ENCODE measurements around the gene ARHGEF7. TPM values are rescaled to one million over a fixed set of nuclear protein-coding genes. Genes with fewer than 3 reads are reported as not detected.

Gene ARHGEF7
- polyA plus RNA-seq, 3 donors, result 61.6 to 76.2 (median 75.3) TPM

DNA sequence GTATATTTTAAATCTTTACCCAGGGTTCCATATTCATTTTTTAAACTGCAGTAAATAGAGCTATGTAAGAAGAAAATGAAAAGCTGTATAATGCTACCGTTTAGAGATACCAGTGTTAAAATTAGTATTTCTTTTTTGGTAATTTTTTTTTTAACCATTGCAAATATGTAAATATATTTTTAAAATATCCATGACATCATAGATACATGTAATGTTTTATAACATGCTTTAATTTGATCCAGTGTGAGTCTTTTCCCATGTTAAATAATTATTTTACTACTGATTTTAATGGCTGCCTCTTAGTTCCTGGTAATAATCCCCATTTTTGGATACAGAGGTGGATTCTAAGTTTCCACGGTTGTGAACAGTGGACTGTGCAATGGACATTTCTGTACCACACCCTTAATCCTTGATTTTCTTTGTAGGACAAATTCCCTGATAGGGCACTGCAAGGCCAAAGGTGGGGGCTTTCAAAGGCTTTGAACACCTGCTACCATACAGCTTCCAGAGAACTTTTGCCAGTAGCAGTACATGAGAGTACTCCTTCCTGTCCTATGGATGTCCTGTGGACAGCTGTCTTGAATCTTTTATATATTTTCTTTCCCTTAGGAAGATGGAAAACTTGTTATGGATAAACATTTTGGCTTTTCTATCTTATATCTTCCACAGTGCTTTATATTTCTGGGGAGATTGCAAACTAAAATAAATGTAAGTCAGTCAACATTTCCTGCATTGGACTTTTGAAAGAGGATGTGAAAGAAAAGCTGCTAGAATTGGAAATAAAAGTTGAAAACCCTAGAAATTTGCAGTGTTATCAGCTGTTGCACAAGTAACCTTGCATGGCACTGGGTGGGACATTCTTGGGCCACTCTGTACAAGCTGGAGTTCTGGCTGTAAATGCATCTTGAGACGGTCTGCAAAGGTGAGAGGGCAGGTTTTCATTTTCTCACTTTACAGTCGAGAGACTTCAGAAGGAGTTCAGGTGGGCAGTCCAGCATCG, 46.8 kb downstream of the ARHGEF7 start:
- DNase-seq, result no peak

DNA sequence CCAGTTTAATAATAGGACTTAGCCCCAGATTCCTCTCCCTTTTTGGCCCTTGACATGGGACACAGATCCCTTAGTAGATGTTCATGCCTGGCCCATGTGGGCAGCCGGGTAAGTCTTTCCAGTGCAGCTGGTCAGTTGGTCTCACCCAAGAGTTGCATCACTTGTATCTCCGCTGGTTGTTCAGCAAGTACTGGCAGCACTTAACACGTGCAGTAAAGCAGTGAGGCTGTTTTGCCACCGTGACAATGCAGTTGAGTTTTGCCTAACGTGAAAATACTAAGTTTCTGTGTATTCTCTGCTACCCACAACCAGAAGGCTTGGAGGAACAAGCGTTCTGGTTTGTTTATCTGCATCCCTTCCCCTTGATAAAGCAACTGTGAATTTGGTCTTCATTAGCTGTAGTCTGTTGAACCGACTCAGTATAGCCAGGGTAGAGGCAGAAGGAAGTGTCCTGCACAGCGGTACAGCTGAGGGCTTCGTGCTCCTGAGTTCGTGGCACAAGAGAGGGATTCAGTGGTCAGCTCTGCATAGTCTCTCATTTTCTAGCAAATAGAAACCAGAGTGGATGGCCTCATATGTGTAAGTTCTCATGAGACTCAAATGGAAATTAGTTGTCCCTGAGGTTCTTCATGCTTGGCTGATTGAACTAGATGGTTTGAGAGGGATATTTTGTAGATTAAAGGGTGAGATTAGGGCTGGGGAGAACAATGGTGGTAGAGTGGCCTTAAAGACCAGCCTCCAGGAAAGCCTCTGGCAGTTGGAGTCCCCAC, 50.3 kb downstream of the ARHGEF7 start:
- no peak for DNase-seq

DNA sequence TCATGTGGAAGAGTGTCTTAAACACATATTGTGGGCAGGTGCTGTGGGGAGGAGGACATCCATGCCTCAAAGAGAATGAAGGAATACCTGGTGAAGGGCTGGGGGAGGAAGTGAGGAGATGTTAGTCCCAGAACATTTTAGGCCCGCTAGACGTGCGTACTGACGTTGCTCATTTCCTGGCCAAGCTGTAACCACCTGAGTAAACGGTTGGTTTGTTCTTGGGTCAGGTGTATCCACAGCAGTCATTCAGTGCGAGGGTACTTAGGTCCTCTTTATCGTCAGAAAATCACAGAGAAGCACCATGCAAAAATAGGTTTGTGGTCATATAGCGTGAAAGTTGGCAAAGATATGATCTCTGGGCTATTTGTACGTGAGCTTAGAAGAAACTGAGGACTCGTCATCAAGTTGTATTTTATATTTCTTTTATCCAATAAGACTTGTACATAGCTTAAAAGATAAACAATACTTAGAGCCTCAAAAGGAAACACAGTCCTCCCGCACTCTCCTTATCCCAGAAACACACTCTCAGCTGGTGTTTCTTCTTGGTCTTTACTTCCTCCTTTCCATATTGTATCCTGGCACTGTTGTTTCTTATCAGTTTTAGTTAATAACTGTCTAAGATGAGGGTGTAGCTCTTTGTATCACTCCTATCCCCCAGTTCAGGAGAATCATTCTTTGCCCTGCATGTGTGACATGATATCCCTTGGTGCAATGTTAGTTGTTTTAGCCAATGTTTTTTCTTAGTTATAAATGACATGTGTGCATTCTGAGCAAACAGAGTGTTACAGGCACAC, 52.0 kb downstream of the ARHGEF7 start:
- DNase-seq, result no peak

DNA sequence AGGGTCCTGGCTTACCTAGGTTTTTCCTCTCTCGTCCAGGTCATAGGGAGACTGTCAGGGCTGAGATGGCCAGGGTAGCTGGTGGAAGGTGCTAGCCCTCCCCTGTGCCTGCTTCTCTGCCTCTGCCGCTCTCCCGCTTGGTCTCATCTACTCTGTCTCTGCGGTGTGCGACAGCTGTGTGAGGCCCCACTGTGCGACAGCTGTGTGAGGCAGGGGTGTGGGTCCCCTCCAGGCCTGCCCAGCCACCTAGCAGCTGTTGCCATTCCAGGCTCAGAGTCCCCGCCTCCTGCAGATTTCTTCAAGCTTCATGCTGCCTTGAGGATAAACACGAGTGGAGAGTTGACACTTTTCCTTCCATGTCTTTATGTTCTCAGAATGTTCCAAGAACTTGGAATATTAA, 53.0 kb downstream of the ARHGEF7 start:
- no peak for DNase-seq

DNA sequence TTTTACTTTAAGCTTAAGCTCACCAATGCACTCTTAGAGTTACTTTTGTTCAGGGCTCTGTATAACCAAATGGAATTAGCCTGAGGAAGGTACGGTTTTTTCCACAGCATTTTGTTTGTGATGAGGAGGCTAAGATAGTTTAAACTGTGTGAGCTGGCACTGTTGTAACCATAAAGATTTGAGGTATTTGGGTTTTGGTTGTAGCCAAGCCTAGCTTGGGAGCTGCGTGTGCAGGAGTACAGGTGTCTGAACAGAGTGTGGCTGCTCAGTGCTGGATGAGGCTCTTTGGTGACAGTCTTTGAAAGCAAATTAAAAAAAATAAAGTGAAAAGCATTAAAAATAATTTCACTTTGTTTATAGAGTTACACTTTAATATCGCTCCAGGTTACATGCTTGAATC, 56.0 kb downstream of the ARHGEF7 start:
- no peak for DNase-seq

DNA sequence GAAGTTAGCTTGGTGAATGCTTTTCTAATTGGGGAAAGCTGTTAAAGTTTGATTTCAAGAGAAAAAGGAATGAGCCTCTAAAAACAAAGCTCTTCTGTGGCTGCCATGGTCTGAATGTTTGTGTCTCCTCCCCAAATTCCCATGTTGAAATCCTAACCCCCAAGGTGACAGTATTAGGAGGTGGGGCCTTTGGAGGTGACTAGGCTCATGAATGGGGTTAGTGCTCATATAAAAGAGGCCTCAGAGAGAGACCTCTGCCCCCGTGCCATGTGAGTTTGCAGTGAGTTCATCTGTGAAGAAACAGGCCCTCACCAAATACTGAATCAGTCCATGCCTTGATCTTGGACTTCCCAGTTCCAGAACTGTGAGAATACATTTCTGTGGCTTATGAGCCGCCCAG, 56.5 kb downstream of the ARHGEF7 start:
- no peak for DNase-seq

DNA sequence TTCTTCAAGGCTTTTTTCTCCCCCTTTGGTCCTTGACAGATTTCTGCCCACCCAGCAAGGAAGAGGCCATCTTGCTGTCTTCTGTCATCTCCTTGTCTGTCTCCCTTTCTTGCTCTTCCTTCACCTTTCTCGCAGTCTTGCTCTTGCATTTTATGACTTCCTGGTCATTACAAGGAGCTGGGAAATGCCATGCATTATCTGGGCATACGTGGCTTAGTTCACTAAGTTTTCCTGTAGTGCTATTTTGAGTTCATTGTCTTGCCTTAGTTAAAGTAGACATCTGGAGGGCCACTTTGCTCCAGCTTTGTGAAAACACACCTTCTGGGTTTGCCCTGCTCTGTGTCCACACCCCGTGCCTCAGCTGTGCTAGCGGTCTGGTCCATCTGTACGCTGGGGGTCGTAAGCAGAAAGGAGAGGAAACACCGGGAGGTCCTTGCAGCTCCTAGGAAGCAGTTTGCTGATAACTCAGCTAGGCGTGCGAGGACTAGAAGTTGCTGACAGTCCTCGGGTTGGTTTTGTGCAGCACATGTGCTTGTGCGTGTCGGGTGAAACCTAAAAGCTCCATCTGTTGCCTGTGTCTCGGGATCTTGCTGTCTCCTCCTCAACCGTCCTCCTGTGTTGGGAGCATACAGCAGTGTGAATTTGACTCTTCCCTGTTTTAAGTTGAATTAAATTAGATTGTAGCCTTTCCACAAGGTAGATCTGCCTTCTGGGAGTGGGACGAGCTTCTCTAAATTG, 59.4 kb downstream of the ARHGEF7 start:
- no peak for DNase-seq

DNA sequence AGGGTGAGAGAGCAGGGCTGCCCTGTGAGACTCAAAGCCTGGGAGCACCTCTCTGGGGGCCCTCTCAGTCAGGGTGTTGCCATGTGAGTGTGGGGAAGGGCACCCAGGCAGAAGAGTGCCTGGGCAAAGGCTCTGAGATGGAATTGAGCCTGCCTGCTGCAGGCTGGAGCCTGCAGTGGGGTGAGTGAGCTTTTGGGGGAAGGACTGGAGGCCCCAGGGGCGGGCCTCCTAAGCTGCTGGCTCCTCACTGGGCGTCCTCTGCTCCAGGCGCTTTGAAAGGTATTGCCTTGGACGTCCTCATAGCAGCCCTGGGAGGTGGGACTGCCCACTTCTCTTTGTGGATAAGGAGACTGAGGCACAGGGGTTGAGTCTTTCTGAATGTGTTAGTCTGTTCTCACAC, 60.3 kb downstream of the ARHGEF7 start:
- no peak for DNase-seq

DNA sequence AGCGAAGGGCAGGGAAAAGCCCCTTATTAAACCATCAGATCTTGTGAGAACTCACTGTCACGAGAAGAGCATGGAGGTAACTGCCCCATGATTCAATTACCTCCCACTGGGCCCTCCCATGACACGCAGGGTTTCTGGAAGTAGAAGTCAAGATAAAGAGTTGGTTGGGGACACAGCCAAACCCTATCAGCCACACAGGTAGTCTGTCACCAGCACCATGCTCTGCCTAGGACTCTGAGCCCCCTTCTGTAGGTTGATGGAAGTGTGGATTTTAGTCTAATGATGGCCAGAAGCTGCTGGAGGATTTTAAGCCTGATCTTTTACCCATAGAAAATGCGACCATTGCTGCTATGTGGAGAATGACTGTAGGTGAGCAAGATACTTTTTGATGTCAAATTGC, 60.8 kb downstream of the ARHGEF7 start:
- DNase-seq, result no peak

DNA sequence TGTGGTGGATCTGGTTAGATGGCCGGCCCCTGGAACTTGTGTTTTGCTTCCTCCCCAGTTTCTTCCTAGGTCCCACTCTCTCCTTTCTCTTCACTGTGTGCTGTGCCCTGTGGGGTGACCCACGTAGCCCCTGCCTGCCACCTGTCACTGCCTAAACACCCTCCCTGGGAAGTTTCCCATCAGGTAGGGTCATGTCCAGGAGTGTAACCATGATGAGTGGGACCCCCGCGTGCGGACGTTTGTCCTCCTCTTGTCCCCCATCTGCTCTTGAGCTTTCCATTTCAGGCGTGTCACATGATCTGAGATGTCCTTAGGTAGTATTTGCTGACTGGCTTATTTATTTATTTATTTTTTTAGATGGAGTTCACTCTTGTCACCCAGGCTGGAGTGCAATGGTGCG, 61.3 kb downstream of the ARHGEF7 start:
- no peak for DNase-seq

DNA sequence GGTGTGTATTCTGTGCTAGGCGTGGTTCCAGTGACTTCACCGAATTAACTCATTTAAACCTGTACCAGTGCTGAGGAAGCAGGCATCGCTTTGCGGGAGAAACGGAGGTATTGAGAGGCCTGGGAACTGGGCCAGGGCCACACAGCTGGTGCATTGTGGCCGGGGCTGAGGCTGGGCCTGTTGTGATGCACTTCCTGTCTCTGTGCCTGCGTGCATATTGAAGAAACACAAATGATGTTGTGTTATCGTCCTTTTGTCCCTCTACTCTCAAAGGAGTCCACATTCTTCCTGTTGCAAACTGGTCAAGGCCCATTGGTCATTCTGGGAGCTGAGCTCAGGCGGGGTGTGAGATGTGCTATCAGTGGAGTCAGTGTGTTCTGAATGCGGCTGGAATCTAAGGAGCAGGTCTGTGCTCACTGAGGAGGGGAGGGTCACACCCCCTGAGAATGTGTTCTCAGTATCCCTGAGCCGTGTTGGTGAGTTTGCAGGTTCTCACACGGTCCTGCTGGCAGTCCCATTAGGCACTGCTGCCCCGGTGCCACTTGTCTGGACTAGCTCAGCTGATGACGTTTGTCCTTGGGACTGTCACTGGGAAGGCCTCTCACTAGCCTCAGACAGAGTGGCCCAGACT, 62.1 kb downstream of the ARHGEF7 start:
- DNase-seq, result no peak

DNA sequence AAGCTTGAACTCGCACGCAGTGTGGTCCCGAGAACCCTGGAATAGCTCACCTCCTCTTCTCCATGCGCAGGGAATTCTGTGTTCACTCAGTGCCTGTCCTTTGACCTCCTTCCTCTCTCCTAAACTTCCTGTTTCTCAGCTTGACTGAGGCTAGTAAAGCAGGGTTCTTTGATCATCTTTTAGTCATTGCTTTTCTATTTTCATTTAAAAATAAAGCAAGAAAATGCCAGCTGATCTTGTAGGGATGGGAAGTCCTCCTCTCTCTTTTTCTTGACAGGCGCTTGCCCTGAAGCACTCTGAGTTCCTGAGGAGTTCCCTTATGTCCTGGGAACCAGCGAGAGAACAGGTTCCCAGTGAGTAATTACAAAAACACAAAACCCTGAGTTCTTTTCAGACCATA, 62.8 kb downstream of the ARHGEF7 start:
- no peak for DNase-seq

DNA sequence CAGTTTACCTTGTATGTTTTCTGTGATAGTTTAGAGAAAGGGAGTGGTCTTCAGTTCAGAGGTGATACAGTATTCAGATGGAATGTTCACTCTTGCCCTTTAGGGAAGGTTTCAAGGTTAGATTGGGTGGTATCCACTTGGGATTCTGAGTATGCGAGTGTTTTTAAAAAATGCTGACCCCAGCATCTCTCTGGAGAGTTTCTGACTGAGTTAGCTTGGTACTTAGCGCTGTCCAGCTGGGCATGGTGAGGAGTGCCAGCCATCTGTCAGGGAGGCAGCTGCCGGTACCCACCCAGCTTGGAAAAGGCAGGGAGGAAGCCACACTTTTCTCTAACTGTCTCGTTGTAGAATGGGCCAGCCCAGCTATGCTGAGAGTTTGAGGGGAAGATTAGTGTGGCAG, 63.3 kb downstream of the ARHGEF7 start:
- DNase-seq, result no peak

DNA sequence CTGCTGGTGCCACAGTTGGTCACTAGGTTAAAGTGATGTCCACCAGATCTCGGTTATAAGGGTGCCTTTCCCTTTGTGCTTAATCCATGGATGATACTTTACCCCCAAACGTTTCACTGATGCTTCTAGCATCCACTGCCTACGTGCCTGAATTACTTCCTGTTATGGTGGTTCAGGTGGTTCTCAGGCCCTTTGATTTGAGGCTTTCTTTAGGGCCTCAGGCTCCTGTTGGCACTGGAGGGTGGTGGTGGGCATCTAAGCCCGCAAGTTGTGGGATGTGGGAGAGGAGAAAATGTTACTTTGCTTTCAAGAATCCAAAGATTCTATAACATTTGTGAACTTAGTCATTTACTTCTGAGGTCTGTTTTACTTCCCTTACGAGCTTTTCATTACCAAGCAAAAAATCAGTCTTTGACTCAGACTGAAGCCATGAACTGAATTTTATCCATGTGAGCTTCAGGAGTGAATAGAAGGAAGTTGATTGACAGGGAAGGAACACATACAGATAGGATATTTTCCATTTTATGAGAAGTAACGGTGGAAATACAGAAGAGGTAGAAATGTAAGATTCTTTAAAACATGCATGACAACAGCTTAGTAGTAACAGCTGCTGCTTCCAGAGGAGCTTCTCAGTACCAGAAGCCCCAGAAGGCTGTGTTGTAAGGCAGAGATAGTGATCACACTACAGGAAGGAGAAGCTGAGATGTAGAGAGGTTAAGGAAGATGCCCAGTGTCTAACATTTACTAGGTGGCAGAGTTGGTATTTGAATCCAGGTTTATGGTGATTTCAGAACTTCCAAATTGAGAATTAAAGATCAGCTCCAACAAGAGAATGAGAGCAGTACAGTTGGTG, 65.0 kb downstream of the ARHGEF7 start:
- DNase-seq, result no peak

DNA sequence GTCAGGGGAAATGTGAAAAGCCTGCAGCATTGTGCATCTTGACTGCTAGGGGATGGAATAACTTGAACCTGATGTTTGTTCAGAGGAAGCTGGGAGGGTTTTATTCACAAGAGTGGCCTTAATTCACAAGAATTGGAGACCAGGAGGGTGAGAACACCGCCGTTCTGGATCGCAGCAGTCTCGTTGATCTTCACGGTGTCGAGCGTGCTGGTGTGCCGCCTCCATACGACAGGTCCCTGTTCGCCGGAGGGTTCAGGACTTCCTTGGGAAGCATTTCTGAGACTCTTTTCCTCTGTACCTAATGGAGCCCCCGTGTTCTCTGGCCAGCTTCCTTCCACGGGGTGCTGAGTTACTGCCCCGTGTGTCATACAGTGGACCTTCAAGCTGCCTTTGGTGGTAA, 66.9 kb downstream of the ARHGEF7 start:
- no peak for DNase-seq

DNA sequence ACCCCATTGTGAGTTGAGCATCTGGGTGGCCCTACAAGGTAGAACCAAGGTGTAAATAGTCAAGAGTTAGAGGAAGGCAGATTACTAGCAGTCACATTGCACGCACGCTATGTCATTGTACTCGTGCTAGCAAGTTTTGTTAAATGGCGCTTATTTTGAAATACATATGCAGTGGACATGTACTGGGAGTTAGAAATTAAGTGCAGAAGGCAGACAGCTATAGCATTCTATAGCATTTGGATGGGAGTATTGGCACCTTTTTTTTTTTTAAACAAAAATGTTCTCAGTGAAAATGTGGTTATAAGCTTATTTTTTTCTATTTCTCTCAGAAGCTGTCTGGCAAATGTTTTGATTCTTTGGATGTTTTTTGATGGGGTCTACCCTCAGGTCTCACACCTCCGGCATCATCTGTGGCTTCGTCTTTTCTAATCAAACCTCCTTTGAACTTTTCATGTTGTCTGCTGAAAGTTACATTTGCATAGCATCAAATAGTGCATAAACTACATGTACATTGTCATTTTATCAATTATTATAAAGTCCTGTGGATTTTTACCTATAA, 68.1 kb downstream of the ARHGEF7 start:
- no peak for DNase-seq

DNA sequence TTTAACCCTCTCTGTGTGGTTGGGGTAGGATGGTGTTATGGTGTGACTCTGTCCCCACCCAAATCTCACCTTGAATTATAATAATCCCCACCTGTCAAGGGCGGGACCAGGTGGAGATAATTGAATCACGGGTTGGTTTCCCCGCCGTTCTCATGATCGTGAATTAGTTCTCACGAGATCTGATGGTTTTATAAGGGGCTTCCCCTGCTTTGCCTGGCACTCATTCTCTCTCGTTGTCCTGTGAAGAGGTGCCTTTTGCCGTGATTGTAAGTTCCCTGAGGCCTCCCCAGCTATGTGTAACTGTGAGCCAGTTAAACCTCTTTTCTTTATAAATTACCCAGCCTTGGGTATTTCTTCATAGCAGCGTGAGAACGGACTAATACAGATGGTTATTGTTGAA, 68.8 kb downstream of the ARHGEF7 start:
- DNase-seq, result no peak

DNA sequence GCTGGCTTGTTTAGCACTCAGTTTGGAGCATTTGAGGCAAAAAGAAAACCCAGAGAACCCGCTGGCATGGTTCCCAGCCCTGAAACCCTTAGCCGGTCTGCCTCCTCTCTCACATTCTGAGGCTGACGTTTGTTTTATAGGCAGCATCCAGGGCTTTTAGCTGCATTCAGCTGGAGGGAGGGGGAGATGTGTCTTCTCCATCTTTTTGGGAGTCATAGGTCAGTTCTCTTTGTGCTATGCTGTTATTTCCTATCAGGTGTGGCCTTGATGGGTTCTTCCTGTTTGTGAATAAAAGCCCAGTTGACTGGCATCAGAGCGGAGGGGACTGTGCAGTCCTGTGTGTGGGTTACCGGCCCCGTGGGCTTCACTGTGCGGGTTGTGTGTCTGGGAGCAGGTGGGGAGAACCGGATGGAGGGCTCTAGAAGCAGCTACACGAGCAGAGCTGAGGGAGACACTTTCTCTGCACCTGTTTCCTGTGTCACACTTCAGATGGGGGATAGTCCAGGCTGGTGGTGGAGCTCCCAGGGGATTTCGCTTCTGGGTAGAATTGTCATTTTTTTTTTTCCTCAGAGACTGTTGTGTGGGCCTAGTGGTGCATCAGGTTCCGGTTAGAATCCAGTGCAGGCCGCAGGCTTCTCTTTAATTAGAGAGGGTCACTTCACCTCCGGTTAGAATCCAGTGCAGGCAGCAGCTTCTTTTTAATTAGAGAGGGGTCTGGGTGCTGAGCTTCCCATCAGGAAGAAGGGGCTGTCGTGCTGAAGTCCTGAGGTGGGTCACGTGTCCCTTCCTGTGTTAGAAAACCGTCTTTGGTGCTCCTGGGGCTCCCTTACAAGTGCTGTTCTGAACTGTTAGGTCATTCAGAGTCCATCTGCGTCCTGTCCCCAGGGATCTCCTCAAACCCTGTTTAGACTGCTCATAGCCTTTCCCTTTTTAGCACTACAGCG, 69.6 kb downstream of the ARHGEF7 start:
- DNase-seq, result no peak

All from renal pelvis (tissue), 4 donors.